ENCODE data around the gene OR2T10.
"Not testable (repeated sequence)": the region's sequence is repeated elsewhere in the genome, so short reads cannot be mapped to it uniquely, and the experiment has no call there.

GRCh38 chr1:248645178-248645577 is 47.7 kb upstream of the OR2T10 start, which contains the start of gene OR2T35:
- TF ChIP-seq CTCF (IDR thresholded peaks at IDR 0.05); POLR2AphosphoS5 (IDR thresholded peaks at IDR 0.05; ENCODE audit: low read depth, low read length): not testable (repeated sequence)
